Thoracic aorta (tissue), 2 donors: ENCODE measurements around the gene UBE2N. TPM values are rescaled to one million over a fixed set of nuclear protein-coding genes. Genes with fewer than 3 reads are reported as not detected.
"Not testable (repeated sequence)": the region's sequence is repeated elsewhere in the genome, so short reads cannot be mapped to it uniquely, and the experiment has no call there.

ENCODE experiments used
- ATAC-seq: fragments of 150-250 bp; one replicate; pipeline ENCODE4 v1.8.0; 2017; ENCODE audit warnings: low read depth; ENCODE audit not compliant: insufficient number of reproducible peaks, low FRiP score
- DNase-seq: peaks from one replicate; pipeline ENCODE4 v3.0.0-alpha.2; 2020; ENCODE audit warnings: low spot score
- H3K27ac ChIP-seq, 2 donors: fragments of 200-600 bp; sonication (generic); 1 replicate in 1 of 2; 2 replicates in 1 of 2; pipeline ENCODE4 v1.5.1; 2016; ENCODE audit warnings: mild to moderate bottlenecking in 2 of 2, moderate library complexity in 2 of 2
- H3K27me3 ChIP-seq: fragments of 200-600 bp; sonication (generic); replicated peaks from 2 replicates; pipeline ENCODE4 v1.6.0; 2016; ENCODE audit warnings: mild to moderate bottlenecking; ENCODE audit not compliant: insufficient read depth
- H3K36me3 ChIP-seq: fragments of 200-600 bp; sonication (generic); one replicate; pipeline ENCODE4 v1.5.1; 2016
- H3K4me1 ChIP-seq, 2 donors: fragments of 200-600 bp; sonication (generic); 1 replicate in 1 of 2; 2 replicates in 1 of 2; pipeline versions ENCODE4 v1.5.1 to v1.6.0; 2016; ENCODE audit warnings: low read depth in 2 of 2, mild to moderate bottlenecking in 1 of 2; ENCODE audit not compliant: control insufficient read depth in 1 of 2
- H3K4me3 ChIP-seq: fragments of 200-600 bp; sonication (generic); 2 replicates; pipeline ENCODE4 v1.5.1; 2016; ENCODE audit warnings: mild to moderate bottlenecking
- H3K9me3 ChIP-seq: fragments of 200-600 bp; sonication (generic); 2 replicates; pipeline ENCODE4 v1.5.1; 2016
- total RNA-seq, 2 donors: library from RNA; depleted of rRNA; stranded (reverse); fragments of >200 nt; gene quantifications; one replicate each; pipeline versions ENCODE4 v1.1.0 to v1.2.3, GENCODE V29; 2016
- TF ChIP-seq, protein P1 (sequence below): fragments of 200-600 bp; sonication (generic); IDR thresholded peaks from one replicate; pipeline ENCODE4 v1.5.1; 2019; ENCODE audit warnings: antibody characterized with exemption

UBE2N gene
- total RNA-seq, 2 donors from 2014 or later = 32.9 to 37.2 TPM

DNA sequence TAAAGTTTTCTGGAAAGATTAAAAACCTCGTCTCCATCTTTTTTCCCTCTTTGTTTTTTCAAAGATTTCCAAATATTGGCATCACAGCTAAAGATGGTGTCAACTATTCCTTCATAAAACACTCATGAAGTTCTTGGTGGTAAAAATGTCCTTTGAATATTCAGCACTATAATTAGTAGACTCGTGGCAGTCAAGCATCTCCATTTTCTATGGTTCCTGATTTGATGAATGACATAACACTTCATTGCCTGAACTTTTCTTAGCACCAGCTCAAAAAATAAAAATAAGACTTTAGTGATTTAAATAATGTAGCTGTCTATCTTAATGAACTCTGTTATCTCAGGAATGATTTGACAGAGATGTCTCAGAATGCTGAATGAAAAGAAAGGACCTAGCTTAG, 19.7 kb downstream of the UBE2N start:
- Histone ChIP-seq H3K27ac (no peak overlapping the region), H3K4me3 (no peak overlapping the region), H3K27me3 (no peaks in the 10 kb centered on the region), H3K4me1 (peaks cover 25 to 46% of the 10 kb centered on the region in 2 donors), H3K9me3 (no peaks in the 10 kb centered on the region), H3K36me3 (no peaks in the 10 kb centered on the region)
- DNase-seq = no peak
- no peak for ATAC-seq
- TF ChIP-seq, protein P1, sequence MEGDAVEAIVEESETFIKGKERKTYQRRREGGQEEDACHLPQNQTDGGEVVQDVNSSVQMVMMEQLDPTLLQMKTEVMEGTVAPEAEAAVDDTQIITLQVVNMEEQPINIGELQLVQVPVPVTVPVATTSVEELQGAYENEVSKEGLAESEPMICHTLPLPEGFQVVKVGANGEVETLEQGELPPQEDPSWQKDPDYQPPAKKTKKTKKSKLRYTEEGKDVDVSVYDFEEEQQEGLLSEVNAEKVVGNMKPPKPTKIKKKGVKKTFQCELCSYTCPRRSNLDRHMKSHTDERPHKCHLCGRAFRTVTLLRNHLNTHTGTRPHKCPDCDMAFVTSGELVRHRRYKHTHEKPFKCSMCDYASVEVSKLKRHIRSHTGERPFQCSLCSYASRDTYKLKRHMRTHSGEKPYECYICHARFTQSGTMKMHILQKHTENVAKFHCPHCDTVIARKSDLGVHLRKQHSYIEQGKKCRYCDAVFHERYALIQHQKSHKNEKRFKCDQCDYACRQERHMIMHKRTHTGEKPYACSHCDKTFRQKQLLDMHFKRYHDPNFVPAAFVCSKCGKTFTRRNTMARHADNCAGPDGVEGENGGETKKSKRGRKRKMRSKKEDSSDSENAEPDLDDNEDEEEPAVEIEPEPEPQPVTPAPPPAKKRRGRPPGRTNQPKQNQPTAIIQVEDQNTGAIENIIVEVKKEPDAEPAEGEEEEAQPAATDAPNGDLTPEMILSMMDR = no peak

DNA sequence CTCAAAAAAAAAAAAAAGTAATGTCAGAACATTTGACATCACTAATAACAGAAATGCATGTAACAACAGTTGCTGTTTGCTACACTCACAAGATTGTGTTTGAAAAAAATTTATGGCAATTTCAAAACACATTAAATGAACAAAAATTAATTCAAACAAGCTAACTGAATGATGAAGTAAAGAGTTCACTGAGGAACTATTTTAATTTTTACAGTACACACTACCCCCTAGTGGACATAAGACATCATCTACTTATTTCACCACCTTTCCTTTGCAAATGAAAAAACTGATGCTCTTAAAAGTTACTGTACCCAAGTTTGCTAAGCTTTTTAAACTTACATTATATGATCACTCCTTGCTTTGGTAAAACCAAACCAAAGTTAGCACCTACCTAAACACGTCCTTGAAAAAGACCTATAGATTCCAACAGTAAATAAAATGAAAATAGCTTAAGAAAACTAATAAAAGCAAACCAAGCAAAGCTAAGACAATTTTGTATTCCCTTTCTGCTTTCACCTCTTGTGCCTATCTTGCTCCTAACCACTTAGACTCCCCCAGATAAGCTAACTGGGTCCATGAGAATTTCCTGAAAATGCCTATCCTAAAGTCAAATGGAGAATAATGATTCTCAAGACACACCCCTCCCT, 22.2 kb downstream of the UBE2N start:
- no peaks in the 10 kb centered on the region for H3K9me3 ChIP-seq
- no peak for DNase-seq
- TF ChIP-seq, protein P1 = peak; percentile 68
- no peaks in the 10 kb centered on the region for H3K27me3 ChIP-seq
- H3K27ac ChIP-seq = peak overlapping the region in 1 of 2 donors; percentile 16
- H3K4me3 ChIP-seq = peak overlapping the region; percentile 53
- peak; percentile 62 for ATAC-seq
- H3K36me3 ChIP-seq = no peaks in the 10 kb centered on the region
- H3K4me1 ChIP-seq = peaks cover 23 to 43% of the 10 kb centered on the region in 2 donors

DNA sequence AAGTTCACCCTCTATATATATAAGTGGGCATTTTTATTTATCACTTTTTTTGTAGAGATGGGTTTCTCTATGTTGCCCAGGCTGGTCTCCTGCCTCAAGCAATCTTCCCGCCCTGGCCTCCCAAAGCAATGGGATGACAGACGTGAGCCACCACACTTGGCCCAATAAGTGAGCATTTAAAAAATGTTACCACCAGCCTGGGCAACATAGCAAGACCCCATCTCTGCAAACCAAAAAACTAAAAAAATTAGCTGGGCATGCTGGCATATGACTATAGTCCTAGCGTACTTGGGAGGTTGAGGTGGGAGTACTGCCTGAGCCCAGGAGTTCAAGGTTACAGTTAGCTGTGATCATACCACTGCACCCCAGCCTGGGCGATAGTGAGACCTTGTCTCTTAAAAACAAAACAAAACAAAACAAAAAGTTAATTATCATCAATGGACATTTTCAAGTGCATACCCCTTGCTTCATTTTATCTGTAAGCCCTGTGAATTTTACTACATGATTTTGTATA, 23.7 kb downstream of the UBE2N start:
- Histone ChIP-seq H3K27me3 (no peaks in the 10 kb centered on the region), H3K36me3 (no peaks in the 10 kb centered on the region), H3K4me1 (peaks cover 22 to 41% of the 10 kb centered on the region in 2 donors), H3K27ac (no peak overlapping the region), H3K9me3 (no peaks in the 10 kb centered on the region), H3K4me3 (no peak overlapping the region)
- TF ChIP-seq, protein P1 = no peak
- ATAC-seq (no peak), DNase-seq (no peak)

DNA sequence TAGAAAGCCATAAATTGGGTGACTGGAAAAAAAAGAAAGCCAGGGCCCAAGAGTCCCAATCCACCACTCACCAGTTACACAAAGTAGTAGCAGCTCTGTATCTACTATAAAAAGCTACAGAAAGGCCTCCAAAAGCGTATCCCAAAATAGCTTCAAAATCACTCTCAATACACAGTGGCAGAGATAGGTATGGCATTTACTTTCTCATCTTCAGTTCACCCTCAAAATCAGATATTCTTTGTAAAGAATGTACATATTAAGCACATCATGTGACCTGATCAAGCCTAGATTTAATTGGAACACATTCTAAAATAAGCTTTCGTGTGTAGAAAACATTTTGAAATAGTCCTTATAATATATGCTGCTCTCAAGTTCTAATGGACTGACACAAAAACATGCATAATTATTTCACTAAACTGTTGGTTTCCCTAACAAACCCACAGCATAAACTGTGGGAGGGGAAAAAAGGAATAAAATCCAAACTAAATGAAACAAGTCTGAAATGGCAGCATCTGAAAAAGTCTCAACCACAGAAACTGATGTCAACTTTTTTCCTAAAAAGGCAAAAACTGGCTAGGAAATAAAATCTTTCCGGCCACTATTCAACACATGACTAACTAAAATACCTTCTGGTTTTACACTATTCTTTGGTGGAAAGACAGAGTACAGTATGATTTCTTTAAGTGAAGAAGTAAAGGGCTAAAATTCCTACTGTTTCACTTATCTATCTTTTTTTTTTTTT, 25.9 kb downstream of the UBE2N start:
- ATAC-seq = peak; percentile 44
- H3K4me3 ChIP-seq = peak overlapping the region; percentile 13

DNA sequence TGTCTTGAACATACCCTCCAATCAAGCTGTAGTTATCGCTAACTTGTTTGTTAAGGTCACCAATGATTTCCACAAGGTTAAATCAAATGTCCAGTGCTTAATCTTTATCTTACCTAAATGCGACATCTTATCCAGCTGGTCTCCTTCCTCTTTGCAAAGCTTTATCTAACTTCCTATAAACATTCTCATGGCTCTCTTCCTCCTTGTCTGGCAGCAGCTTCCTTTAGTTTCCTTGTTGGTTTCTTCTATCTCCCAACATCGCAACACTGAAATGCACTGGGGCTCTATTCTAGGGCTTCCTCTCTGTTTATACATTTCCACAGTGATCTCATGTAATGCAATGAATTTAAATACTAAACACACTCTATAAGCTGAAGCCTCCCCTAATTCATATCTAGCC, 28.7 kb downstream of the UBE2N start:
- Histone ChIP-seq H3K27me3 (no peaks in the 10 kb centered on the region), H3K9me3 (no peaks in the 10 kb centered on the region), H3K27ac (no peak overlapping the region), H3K36me3 (peaks cover 3% of the 10 kb centered on the region), H3K4me3 (no peak overlapping the region), H3K4me1 (peaks cover 31 to 77% of the 10 kb centered on the region in 2 donors)
- DNase-seq (no peak), ATAC-seq (no peak)
- TF ChIP-seq, protein P1 = no peak

More for the DNA sequence above, 25.9 kb downstream of the UBE2N start:
- peaks cover 35 to 52% of the 10 kb centered on the region in 2 donors for H3K4me1 ChIP-seq
- H3K27me3 ChIP-seq = no peaks in the 10 kb centered on the region
- no peaks in the 10 kb centered on the region for H3K36me3 ChIP-seq
- peak overlapping the region; percentile 60 to 76 for H3K27ac ChIP-seq
- no peak for DNase-seq
- no peaks in the 10 kb centered on the region for H3K9me3 ChIP-seq
- TF ChIP-seq, protein P1 = peak; percentile 10

DNA sequence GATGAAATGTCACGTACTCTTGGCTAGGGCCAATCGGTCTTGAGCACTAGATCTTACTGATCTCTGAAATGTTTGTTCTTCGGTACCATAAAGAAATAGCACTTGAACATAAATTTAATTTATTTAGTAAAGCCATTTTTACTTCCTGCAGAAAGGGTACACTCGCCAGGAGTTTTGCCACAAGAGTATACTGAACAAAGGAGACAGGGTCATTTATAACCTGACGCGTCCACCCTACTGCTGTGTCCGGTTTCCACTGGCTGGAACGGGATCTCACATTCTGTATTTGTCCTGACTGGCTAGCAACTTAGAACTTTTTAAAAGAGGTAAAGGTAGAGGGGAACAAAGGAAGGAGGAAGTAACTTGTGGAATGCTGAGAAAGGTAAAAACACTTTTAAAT, 29.4 kb downstream of the UBE2N start:
- H3K9me3 ChIP-seq, H3K4me3 ChIP-seq, DNase-seq, ATAC-seq, H3K36me3 ChIP-seq, H3K27me3 ChIP-seq, H3K27ac ChIP-seq: not testable (repeated sequence)
- H3K4me1 ChIP-seq = peaks cover 31 to 77% of the 10 kb centered on the region in 2 donors

DNA sequence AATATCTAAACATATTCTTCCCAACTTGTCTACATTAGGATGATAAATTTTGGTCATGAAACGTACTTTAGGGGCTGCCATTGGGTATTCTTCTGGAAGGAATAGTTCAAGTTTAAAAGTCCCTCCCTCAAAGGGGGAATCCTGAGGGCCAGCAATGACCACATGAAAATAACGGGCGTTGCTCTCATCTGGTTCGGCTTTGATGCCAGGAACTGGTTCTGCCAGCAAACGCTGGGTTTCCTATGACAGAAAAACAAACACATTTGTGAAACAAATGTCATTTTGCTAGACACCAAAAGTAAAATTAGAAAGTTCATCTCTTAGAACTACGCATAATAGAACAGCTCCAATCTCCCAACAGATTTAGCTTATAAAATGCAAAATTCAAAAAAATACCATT, 30.7 kb downstream of the UBE2N start:
- H3K9me3 ChIP-seq, H3K27me3 ChIP-seq, H3K36me3 ChIP-seq, ATAC-seq, DNase-seq, H3K4me3 ChIP-seq, H3K27ac ChIP-seq: not testable (repeated sequence)
- H3K4me1 ChIP-seq = peaks cover 24 to 72% of the 10 kb centered on the region in 2 donors
